GM11168 (cell line): ENCODE data around the gene PALLD.
"Not testable (repeated sequence)": the region's sequence is repeated elsewhere in the genome, so short reads cannot be mapped to it uniquely, and the experiment has no call there.

ENCODE experiments used
- in situ Hi-C: fragments of 300-500 bp; cut with MboI; formaldehyde crosslinking; loops from one replicate; pipeline ENCODE4 v1.12.0; 2022; ENCODE audit warnings: low sequenced_read_pairs; ENCODE audit not compliant: unreplicated experiment

The PALLD gene

GRCh38 chr4:168907119-168907698 is 410.4 kb downstream of the PALLD start:
- in situ Hi-C loops: loop anchor here (25.0 kb wide), 2 partner anchors 580 to 720 kb away; no protein-coding TSS in a partner anchor

DNA sequence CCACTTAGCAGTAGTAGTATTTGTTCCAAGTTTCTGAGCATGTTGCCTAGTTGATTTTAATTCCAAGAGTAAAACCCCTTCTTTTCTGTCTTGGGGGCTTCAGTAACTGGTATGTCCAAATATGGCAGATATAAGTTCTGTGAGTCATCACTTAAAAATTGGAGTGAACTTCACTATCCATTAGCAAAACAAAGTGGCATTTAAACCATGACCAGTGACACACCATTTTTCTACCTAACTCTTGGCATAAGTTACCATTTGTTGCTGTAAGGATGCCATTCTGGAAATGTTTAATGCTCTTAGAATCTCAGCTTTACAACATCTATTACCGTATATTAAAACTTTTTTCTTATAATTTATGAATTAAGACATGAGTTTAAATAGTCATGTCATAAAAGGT is 411.2 kb downstream of the PALLD start:
- in situ Hi-C loops: loop anchor here (25.0 kb wide), 2 partner anchors 579 to 721 kb away; no protein-coding TSS in a partner anchor

GRCh38 chr4:168908851-168909273 is 412.0 kb downstream of the PALLD start:
- in situ Hi-C loops: loop anchor here (25.0 kb wide), 2 partner anchors 578 to 722 kb away; no protein-coding TSS in a partner anchor

GRCh38 chr4:168914095-168914494 is 417.2 kb downstream of the PALLD start:
- in situ Hi-C loops: loop anchor here (25.0 kb wide), 2 partner anchors 573 to 727 kb away; no protein-coding TSS in a partner anchor

- in situ Hi-C loops: loop anchor here (25.0 kb wide), 2 partner anchors 570 to 730 kb away; no protein-coding TSS in a partner anchor
Observed at GRCh38 chr4:168917138-168917779, 420.4 kb downstream of the PALLD start.

DNA sequence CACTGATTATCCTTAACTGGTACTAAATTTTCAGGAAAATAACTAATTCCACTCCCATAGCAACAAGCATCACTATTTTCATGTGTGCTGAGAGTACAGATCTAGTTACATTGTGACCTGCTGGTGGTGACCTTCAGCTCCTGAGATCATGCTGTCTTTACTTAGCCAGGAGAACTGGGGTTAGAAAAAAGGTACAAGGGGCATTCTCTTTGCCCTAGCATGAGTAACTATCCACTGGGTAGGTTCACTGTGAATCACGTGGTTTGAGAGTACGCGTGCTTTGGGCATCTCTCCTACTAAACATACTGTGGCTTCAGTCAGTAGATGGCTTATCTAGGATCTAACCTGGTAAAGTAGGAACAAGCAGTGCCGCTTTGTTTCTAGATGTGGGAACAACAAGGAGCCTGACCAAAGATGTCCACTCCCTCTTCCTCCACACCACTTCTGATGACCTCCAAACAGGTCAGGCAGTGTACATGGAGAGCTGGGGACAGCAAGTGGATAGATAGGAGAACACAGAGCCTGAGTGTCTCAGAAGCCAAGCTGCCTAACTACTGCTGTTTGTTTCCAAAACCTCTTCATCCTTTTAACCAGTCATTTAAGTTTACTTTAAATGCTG is 423.0 kb downstream of the PALLD start:
- in situ Hi-C loops: loop anchor here (5.0 to 25.0 kb wide), 3 partner anchors 567 to 733 kb away; no protein-coding TSS in a partner anchor

- in situ Hi-C loops: loop anchor here (5.0 to 25.0 kb wide), 3 partner anchors 567 to 733 kb away; no protein-coding TSS in a partner anchor
Observed at GRCh38 chr4:168920441-168921065, 423.7 kb downstream of the PALLD start.

- in situ Hi-C loops: loop anchor here (5.0 to 25.0 kb wide), 3 partner anchors 564 to 736 kb away; no protein-coding TSS in a partner anchor
Observed at GRCh38 chr4:168923526-168924194, 426.8 kb downstream of the PALLD start.

- in situ Hi-C loops: loop anchor here (5.0 to 25.0 kb wide), 3 partner anchors 563 to 737 kb away; no protein-coding TSS in a partner anchor
Observed at GRCh38 chr4:168924667-168925066, 427.8 kb downstream of the PALLD start.

- in situ Hi-C loops: no loop called here
Observed at GRCh38 chr4:168925789-168926490, 429.1 kb downstream of the PALLD start.

GRCh38 chr4:168928346-168928745 is 431.5 kb downstream of the PALLD start:
- in situ Hi-C loops: no loop called here

- in situ Hi-C loops: no loop called here
Observed at GRCh38 chr4:168928875-168929274, 432.0 kb downstream of the PALLD start.

GRCh38 chr4:168930413-168931196 is 433.8 kb downstream of the PALLD start:
- in situ Hi-C loops: no loop called here

GRCh38 chr4:168931215-168931650 is 434.4 kb downstream of the PALLD start:
- in situ Hi-C loops: no loop called here

GRCh38 chr4:168932138-168932537 is 435.3 kb downstream of the PALLD start:
- in situ Hi-C loops: no loop called here

- in situ Hi-C loops: no loop called here
Observed at GRCh38 chr4:168933423-168933822, 436.6 kb downstream of the PALLD start.

DNA sequence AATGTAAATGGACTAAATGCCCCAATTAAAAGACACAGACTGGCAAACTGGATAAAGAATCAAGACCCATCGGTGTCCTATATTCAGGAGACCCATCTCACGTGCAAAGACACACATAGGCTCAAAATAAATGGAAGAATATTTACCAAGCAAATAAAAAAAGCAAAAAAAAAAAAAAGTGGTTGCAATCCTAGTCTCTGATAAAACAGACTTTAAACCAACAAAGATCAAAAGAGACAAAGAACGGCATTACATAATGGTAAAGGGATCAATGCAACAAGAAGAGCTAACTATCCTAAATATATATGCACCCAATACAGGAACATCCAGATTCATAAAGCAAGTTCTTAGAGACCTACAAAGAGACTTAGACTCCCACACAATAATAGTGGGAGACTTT is 440.6 kb downstream of the PALLD start:
- in situ Hi-C loops: not testable (repeated sequence)

DNA sequence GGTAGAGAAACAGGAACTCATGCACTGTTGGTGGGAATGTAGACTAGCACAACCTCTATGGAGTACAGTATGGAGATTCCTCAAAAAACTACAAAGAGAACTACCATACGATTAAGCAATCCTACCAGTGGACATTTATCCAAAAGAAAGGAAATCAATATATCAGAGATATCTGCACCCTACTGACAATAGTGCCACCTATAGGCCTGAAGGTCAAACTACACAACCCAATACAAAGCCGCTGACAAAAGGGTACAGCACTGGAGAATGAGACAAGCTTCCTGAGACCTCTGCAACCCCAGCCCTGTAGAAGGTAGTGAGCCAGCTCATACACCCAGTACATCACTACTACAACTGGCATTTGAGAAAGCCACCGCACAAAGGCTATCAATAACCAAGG is 446.1 kb downstream of the PALLD start:
- in situ Hi-C loops: no loop called here
